K562 (cell line): ENCODE measurements around the gene SLC6A6. TPM values are rescaled to one million over a fixed set of nuclear protein-coding genes. Genes with fewer than 3 reads are reported as not detected.
A peak's percentile ranks its signal among the peaks of the same experiment; 100 is the strongest.

Experiments used
- ATAC-seq: fragments of 200-7000 bp; cut with Tn5 transposase; 3 replicates; pipeline ENCODE4 v1.9.1; 2020; ENCODE audit warnings: moderate library complexity
- BruUV-seq: library from RNA; stranded (reverse); fragments of 400-500 nt; replicated peaks from 2 replicates; lab custom pipeline; 2021; lab: Mats Ljungman, UMichigan
- CTCF ChIA-PET: fragments of 300-600 bp; formaldehyde crosslinking; extraction: SDS; loops from one replicate; lab custom pipeline; 2021; ENCODE audit warnings: low intra/inter-chr PET ratio; lab: Yijun Ruan, JAX
- POLR2A ChIA-PET: fragments of 300-600, 350-650 bp; sonication (Branson Sonifier 250); formaldehyde crosslinking; extraction: SDS; loops from one replicate; lab custom pipeline; 2021; ENCODE audit warnings: antibody characterized with exemption, inconsistent platforms; lab: Yijun Ruan, JAX
- DNase-seq, 4 experiments: peaks; one replicate each; pipeline versions ENCODE4 v3.0.0 to v3.0.0-alpha.2; 2011 to 2018; ENCODE audit warnings: low spot score in 3 of 4, mixed read lengths in 3 of 4; ENCODE audit errors: extremely low read depth in 1 of 4
- FAIRE-seq: peaks from 2 replicates; lab custom pipeline; 2011; peaks lifted over from hg19 to GRCh38; lab: Jason Lieb, UNC
- H2AFZ ChIP-seq: 2 replicates; pipeline ENCODE4 v1.6.0; 2011; ENCODE audit warnings: low read depth, low read length, control low read depth, inconsistent platforms
- H3K27ac ChIP-seq: fragments of 200-600 bp; 3 replicates; pipeline ENCODE4 v1.8.0; 2011; ENCODE audit warnings: low read depth, mild to moderate bottlenecking, control low read depth, inconsistent platforms, low read length, moderate library complexity, mixed read lengths; ENCODE audit errors: extremely low read depth
- H3K27me3 ChIP-seq, 2 experiments: fragments of 300-600 bp in 1 of 2; 2 replicates in 1 of 2; 3 replicates in 1 of 2; pipeline versions ENCODE4 v1.6.0 to v1.8.0; 2011; ENCODE audit warnings: inconsistent platforms in 2 of 2, low read length in 2 of 2, mild to moderate bottlenecking in 1 of 2, mixed read lengths in 1 of 2, moderate library complexity in 1 of 2; ENCODE audit not compliant: control insufficient read depth in 2 of 2, insufficient read depth in 2 of 2
- H3K36me3 ChIP-seq: fragments of 300-600 bp; 3 replicates; pipeline ENCODE4 v1.8.0; 2011; ENCODE audit warnings: mild to moderate bottlenecking, low read length, inconsistent platforms; ENCODE audit not compliant: control insufficient read depth, insufficient read depth
- H3K4me1 ChIP-seq, 2 experiments: fragments of 200-600 bp in 1 of 2; replicated peaks in 1 of 2; 2 replicates in 1 of 2; 3 replicates in 1 of 2; pipeline versions ENCODE4 v1.5.1 to v1.8.0; 2011; ENCODE audit warnings: inconsistent platforms in 2 of 2, low read length in 2 of 2, mild to moderate bottlenecking in 1 of 2, mixed read lengths in 1 of 2, moderate library complexity in 1 of 2; ENCODE audit not compliant: control insufficient read depth in 2 of 2, insufficient read depth in 2 of 2
- H3K4me2 ChIP-seq: 2 replicates; pipeline ENCODE4 v1.6.1; 2011; ENCODE audit warnings: low read length, control low read depth, inconsistent platforms, mixed read lengths; ENCODE audit not compliant: insufficient read depth
- H3K4me3 ChIP-seq: fragments of 200-600 bp; sonication (generic), shearing (Covaris generic); 2 replicates; pipeline ENCODE4 v1.5.1; 2016; ENCODE audit warnings: control low read depth, inconsistent platforms
- H3K79me2 ChIP-seq: fragments of 200-600 bp; 3 replicates; pipeline ENCODE4 v1.8.0; 2011; ENCODE audit warnings: low read length, inconsistent platforms; ENCODE audit not compliant: control insufficient read depth, insufficient read depth
- H3K9ac ChIP-seq, 2 experiments: 2 replicates each; pipeline versions ENCODE4 v1.6.0 to v1.6.1; 2011; ENCODE audit warnings: low read depth in 2 of 2, low read length in 2 of 2, control low read depth in 1 of 2, inconsistent platforms in 1 of 2, mild to moderate bottlenecking in 1 of 2, mixed read lengths in 1 of 2; ENCODE audit not compliant: insufficient read depth in 1 of 2
- H3K9me1 ChIP-seq: one replicate; pipeline ENCODE4 v1.6.0; 2011; ENCODE audit warnings: inconsistent platforms, mild to moderate bottlenecking, low read length, moderate library complexity; ENCODE audit not compliant: control insufficient read depth, insufficient read depth
- H3K9me3 ChIP-seq: replicated peaks from 2 replicates; pipeline ENCODE4 v1.5.1; 2011; ENCODE audit warnings: low read depth, low read length, inconsistent platforms; ENCODE audit not compliant: control insufficient read depth, insufficient read depth
- H4K20me1 ChIP-seq: replicated peaks from 2 replicates; pipeline ENCODE4 v1.6.1; 2011; ENCODE audit warnings: low read length, inconsistent platforms, mixed read lengths; ENCODE audit not compliant: control insufficient read depth, insufficient read depth
- BCL6 ChIP-seq: fragments of 250-450 bp; sonication (Bioruptor Pico); IDR thresholded peaks from 2 replicates; pipeline ENCODE4 v1.4.0; 2020
- BCOR ChIP-seq: fragments of 450-650 bp; IDR thresholded peaks from 2 replicates; pipeline ENCODE4 v1.6.1; 2016
- CEBPG ChIP-seq, 3 experiments: fragments of 200-800 bp in 1 of 3; sonication (Bioruptor generic) in 1 of 3; sonication (generic) in 1 of 3; formaldehyde crosslinking in 1 of 3; IDR thresholded peaks in 2 of 3; conservative IDR thresholded peaks in 1 of 3; 2 replicates each; pipeline versions ENCODE4 v1.6.1 to v1.8.0; 2016 to 2022; ENCODE audit warnings: missing compliant biosample characterization in 2 of 3, missing genetic modification characterization in 2 of 3, mild to moderate bottlenecking in 1 of 3, missing genetic modification reagents in 1 of 3
- EGR1 ChIP-seq: fragments of 450-650 bp; conservative IDR thresholded peaks from 2 replicates; pipeline ENCODE4 v1.6.1; 2017; ENCODE audit warnings: mild to moderate bottlenecking
- MAX ChIP-seq: sonication (generic); formaldehyde crosslinking; IDR thresholded peaks from 2 replicates; pipeline ENCODE4 v1.9.0; 2022; ENCODE audit warnings: mild to moderate bottlenecking, missing genetic modification reagents
- MTA1 ChIP-seq: fragments of 450-650 bp; IDR thresholded peaks from 2 replicates; pipeline ENCODE4 v1.6.1; 2017; ENCODE audit warnings: borderline replicate concordance
- POLR2G ChIP-seq: fragments of 200-400 bp; formaldehyde crosslinking; IDR thresholded peaks from 2 replicates; pipeline ENCODE4 v1.6.1; 2017; ENCODE audit warnings: low read depth, mild to moderate bottlenecking, antibody characterized with exemption, low read length, moderate library complexity
- RBM22 ChIP-seq: fragments of 200-400 bp; formaldehyde crosslinking; IDR thresholded peaks from 2 replicates; pipeline ENCODE4 v1.6.1; 2018; ENCODE audit warnings: low read length, low read depth; ENCODE audit not compliant: poor library complexity, severe bottlenecking
- RBM25 ChIP-seq: fragments of 200-400 bp; formaldehyde crosslinking; IDR thresholded peaks from 2 replicates; pipeline ENCODE4 v1.6.1; 2018; ENCODE audit warnings: low read length, low read depth, moderate library complexity; ENCODE audit not compliant: severe bottlenecking
- SNIP1 ChIP-seq: fragments of 450-650 bp; IDR thresholded peaks from 2 replicates; pipeline ENCODE4 v1.7.1; 2017; ENCODE audit warnings: low read depth, mild to moderate bottlenecking
- TEAD4 ChIP-seq, 2 experiments: sonication (generic) in 1 of 2; formaldehyde crosslinking in 1 of 2; IDR thresholded peaks; 2 replicates each; pipeline versions ENCODE4 v1.6.1 to v1.8.0; 2012 to 2022; ENCODE audit warnings: borderline replicate concordance in 1 of 2, inconsistent platforms in 1 of 2, low read length in 1 of 2, mild to moderate bottlenecking in 1 of 2, missing genetic modification reagents in 1 of 2
- ZFP36 ChIP-seq: fragments of 150-350 bp; IDR thresholded peaks from 2 replicates; pipeline ENCODE4 v1.6.1; 2018; ENCODE audit warnings: low read length, low read depth; ENCODE audit not compliant: partially characterized antibody
- WGBS: fragments of 100-300 bp; shearing (Covaris generic); methylation state at CpG from one replicate; pipeline ENCODE4 v1.1.6; 2016; ENCODE audit warnings: low coverage, mixed read lengths; ENCODE audit not compliant: insufficient coverage; ENCODE audit errors: missing lambda C conversion rate; 5-methylcytosine and 5-hydroxymethylcytosine counted together
- in situ Hi-C: fragments of 300-500 bp; cut with MboI; formaldehyde crosslinking; loops from 4 replicates; pipeline ENCODE4 v1.15.0; 2018; ENCODE audit warnings: inconsistent platforms, mixed read lengths
- intact Hi-C: fragments of 100-400 bp; cut with micrococcal nuclease; formaldehyde crosslinking; loops from 2 replicates; pipeline ENCODE4 v1.14.2; 2022
- polyA plus RNA-seq, 8 experiments: library from polyadenylated mRNA; depleted of rRNA in 4 of 8; stranded (reverse) in 5 of 8; unstranded in 3 of 8; fragments of >200 nt; fragmentation: Nextera tagmentation in 2 of 8; fragmentation: Illumina TruSeq in 1 of 8; extraction: Ambion mirVana in 2 of 8; extraction: Trizol in 1 of 8; gene quantifications; 2 replicates each; pipeline versions ENCODE4 v1.2.1 to v1.2.3, GENCODE V29; 2011 to 2014; ENCODE audit warnings: inconsistent platforms in 1 of 8, missing spikeins in 1 of 8
- total RNA-seq, 7 experiments: library from RNA; depleted of rRNA in 6 of 7; stranded (reverse); fragments of >200 nt in 6 of 7; fragmentation: Illumina TruSeq in 2 of 7; extraction: Trizol in 2 of 7; gene quantifications; 2 replicates each; pipeline versions ENCODE4 v1.2.1 to v1.2.3, GENCODE V29; 2011 to 2021; ENCODE audit warnings: low replicate concordance in 1 of 7

SLC6A6 gene
- total and polyA plus RNA-seq, 9 of the 15 experiments (the other 6 are each of a cell fraction or from before 2014, with no cell fraction given): 12.3 to 203 (median 93.2) TPM

GRCh38 chr3:14466179-14466903, 63.9 kb downstream of the SLC6A6 start:
- 96% methylated on average over 23 of the region's 23 CpGs for WGBS
- ChIA-PET POLR2A (interaction anchor here (0.6 to 0.9 kb wide), 3 partner anchors 12 to 263 kb away, joined by 3 to 5 read pairs (median 3); no protein-coding TSS in a partner anchor), CTCF (interaction anchor here (1.0 to 4.7 kb wide), 2 partner anchors 263 kb away, joined by 3 to 48 read pairs; no protein-coding TSS in a partner anchor)
- BruUV-seq: no TSS peak
- no peaks in the 10 kb centered on the region for H4K20me1 ChIP-seq
- H3K9ac ChIP-seq: peak overlapping the region in 1 of 2 experiments; percentile 35; a peak in 2 of 4 replicates
- TF ChIP-seq CEBPG (CRISPR knock-in tag; IDR thresholded peaks at IDR 0.05) (0 out of 2 replicates have a peak, but pooled peaks have one; percentile 8), CEBPG (tag; conservative IDR thresholded peaks at IDR 0.05 in 1 of 2, IDR thresholded peaks at IDR 0.05 in 1 of 2) (no peak), MTA1 (no peak), SNIP1 (no peak), MAX (0 out of 2 replicates have a peak, but pooled peaks have one; percentile 38), RBM22 (peak; percentile 72), BCL6 (CRISPR knock-in tag) (no peak), ZFP36 (peak; percentile 52), TEAD4 (IDR thresholded peaks at IDR 0.05; ENCODE audit: low read length) (no peak), TEAD4 (CRISPR knock-in tag; IDR thresholded peaks at IDR 0.05; ENCODE audit: borderline replicate concordance) (0 out of 2 replicates have a peak, but pooled peaks have one; percentile 49), EGR1 (no peak), BCOR (peak; percentile 37; the same call in 1 of the 2 replicates), POLR2G (peak; percentile 66), RBM25 (peak; percentile 52)
- in situ Hi-C loops (loop anchor here (5.0 kb wide), 1 partner anchor 204 kb away; no protein-coding TSS in a partner anchor), intact Hi-C loops (loop anchor here (10.0 kb wide), 1 partner anchor 572 kb away; no protein-coding TSS in a partner anchor)
- H2AFZ ChIP-seq: no peak overlapping the region
- ATAC-seq (no peak), DNase-seq (no peak), FAIRE-seq (no peak)
- H3K4me3 ChIP-seq: no peak overlapping the region
- peaks cover 99% of the 10 kb centered on the region for H3K36me3 ChIP-seq
- no peak overlapping the region for H3K4me2 ChIP-seq
- H3K9me3 ChIP-seq: no peaks in the 10 kb centered on the region
- no peaks in the 10 kb centered on the region for H3K9me1 ChIP-seq
- no peaks in the 10 kb centered on the region for H3K27me3 ChIP-seq
- no peak overlapping the region for H3K27ac ChIP-seq
- H3K79me2 ChIP-seq: no peaks in the 10 kb centered on the region
- H3K4me1 ChIP-seq: peaks cover 0 to 4% of the 10 kb centered on the region in 2 experiments; a peak in 1 of 5 replicates
